HG02623 (cell line): ENCODE measurements around the gene CD8B.

Source experiments
- ATAC-seq: cut with Tn5 transposase; IDR thresholded peaks from one replicate; pipeline ENCODE4 v1.9.1; 2021; ENCODE audit warnings: moderate library complexity; ENCODE audit not compliant: unreplicated experiment

Gene CD8B

GRCh38 chr2:86806059-86806857 is 55.4 kb downstream of the CD8B start:
- ATAC-seq: no peak

GRCh38 chr2:86800856-86801567 is 60.7 kb downstream of the CD8B start:
- ATAC-seq: no peak

DNA sequence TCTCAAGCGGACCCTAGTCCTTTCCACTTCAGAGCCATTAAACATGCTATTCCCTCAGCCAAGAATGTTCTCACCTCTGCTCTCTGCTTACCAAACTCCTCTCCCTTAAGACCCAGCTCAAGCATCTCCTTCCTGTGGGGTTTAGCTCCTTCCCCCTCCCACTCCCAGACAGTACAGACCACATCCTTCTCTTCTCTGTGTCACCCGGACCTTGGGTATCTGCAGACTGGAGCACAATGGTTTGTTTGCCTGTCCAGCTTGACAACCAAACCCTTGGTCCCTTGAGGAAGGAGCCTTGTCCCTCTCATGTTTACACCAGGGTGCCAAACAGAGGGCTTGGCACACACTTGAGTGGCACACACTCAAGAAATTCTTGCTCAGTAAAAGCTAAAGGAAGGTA is 66.8 kb downstream of the CD8B start:
- ATAC-seq: no peak

GRCh38 chr2:86793752-86794151 is 67.9 kb downstream of the CD8B start:
- ATAC-seq: no peak

GRCh38 chr2:86791573-86791972 is 70.1 kb downstream of the CD8B start:
- no peak for ATAC-seq

DNA sequence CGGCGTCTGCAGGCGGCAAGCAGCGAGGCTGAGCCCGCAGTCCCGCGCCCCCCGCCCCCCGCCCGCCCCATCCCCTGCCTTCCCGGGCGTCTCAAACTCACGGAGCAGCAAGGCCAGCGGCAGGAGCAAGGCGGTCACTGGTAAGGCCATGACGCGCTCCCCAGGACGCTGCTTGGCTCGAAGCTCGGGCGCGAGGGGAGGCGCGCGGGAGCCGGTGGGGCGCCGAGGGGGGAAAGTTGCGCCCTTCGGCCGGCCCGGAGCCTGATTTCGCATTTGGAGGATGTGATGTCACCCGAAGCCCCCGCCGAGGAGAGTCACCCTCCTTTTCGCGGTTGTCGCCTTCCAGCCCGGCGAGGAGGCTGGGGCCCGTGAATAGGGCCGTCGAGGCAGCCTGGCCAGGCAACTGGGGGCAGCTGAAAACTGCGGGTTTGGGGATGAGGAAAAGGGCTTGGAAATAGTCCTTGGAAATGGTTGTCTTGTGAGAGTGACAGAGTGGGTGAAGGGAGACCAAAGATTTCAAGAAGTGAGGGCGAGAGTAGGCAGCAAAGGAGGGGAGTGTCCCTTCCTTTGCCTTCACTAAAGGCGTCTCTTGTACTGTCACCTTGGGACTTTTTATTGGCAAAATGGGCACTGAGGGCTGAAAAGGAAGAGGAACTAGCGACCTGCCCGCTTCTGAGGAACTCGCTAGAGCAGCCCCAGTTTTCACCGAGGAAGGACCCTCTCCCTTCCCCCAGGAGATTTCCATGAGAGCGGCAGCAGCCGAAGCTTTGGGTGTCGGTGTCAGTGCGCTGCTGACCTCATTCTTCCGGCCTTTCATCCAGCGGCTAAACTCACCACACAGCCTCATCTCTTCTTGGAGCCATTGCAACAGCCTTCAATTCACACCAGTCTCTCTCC is 70.8 kb downstream of the CD8B start, which contains the start of gene CD8A:
TSS of gene CD8A (minus strand) at position 238 of the 897 bp plus-strand sequence. CDS start at position 150, 88 bp downstream.
- ATAC-seq: no peak

- no peak for ATAC-seq
Observed at GRCh38 chr2:86790134-86790675, 71.5 kb downstream of the CD8B start.

DNA sequence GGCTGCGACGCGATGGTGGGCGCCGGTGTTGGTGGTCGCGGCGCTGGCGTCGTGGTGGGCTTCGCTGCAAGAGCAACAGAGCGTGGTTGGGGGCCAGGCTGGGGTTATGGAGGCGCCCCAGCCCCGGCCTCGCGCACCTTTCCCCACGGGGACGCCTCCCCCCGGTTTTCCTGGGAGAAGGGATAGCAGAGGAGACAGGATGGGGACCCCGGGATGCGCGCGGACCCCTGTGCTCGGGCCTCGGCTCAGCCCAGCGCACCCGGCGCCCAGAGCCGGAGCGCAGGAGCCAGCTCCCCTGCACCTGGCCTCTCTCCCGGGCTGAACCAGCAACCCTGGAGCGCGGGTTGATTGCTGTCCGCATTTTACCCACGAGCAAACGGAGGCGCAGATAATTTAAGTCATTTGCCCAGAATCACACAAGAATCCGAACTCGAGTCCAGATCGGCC is 72.0 kb downstream of the CD8B start:
- no peak for ATAC-seq

- ATAC-seq: no peak
Observed at GRCh38 chr2:86788881-86789686, 72.6 kb downstream of the CD8B start.

DNA sequence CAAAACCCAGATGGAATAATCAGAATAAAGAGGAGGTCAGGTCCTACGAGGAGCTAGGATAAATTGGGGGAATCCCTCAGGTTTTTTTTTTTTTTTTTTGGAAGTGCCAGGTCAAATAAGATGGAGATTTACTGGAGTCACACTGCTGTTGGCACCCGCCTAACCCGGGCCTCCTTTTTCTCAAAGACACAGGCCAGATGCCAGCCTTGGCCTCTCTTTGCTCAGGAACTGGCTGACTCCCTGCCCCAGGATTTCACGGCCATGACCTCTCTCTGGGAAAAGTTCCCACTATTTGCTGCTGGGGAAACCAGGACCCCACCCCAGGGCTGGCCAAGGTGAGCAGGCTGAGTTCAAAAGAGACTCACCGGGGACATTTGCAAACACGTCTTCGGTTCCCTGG is 73.5 kb downstream of the CD8B start:
- ATAC-seq: no peak

- ATAC-seq: no peak
Observed at GRCh38 chr2:86787736-86788135, 74.0 kb downstream of the CD8B start.

- ATAC-seq: no peak
Observed at GRCh38 chr2:86786001-86786536, 75.6 kb downstream of the CD8B start.

DNA sequence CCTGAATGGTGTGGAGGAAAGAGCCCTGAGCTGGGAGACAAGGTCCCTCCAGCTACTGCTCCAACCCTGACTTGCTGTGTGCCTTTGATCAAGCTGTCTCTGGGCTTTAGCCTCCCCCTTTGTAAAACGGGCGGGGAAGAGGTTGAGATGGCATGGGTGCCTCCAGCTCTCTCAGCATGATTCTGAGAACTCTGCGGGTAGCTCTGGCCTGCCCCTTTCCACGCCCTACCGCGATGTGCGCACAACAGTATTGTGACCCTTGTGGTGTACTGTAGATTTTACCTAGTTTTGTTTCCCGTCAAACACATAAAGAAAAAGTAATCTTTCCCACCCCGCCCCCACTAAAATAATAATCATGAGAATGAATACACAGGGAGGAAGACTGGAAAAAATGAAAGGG is 76.2 kb downstream of the CD8B start:
- ATAC-seq: no peak

- peak; percentile 93 for ATAC-seq
Observed at GRCh38 chr2:86783615-86784339, 77.9 kb downstream of the CD8B start.

DNA sequence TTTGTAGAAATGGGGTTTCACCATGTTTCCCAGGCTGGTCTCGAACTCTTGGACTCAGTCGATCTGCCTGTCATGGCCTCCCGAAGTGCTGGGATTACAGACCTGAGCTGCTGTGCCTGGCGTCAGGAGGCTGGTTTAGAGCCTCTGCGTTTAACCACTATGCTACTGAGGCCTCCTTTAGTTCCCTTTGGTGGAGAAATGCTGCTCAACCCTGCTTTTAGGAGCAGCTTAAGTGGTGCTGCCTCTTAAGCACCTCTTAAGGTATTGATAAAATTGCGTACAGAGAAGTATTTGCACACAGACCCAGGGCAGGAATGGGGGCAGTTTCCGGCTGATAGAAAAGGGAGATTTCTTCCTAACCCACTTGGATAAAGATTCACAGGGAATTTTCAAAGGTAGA is 78.9 kb downstream of the CD8B start:
- ATAC-seq: no peak

- ATAC-seq: no peak
Observed at GRCh38 chr2:86781363-86781762, 80.3 kb downstream of the CD8B start.

DNA sequence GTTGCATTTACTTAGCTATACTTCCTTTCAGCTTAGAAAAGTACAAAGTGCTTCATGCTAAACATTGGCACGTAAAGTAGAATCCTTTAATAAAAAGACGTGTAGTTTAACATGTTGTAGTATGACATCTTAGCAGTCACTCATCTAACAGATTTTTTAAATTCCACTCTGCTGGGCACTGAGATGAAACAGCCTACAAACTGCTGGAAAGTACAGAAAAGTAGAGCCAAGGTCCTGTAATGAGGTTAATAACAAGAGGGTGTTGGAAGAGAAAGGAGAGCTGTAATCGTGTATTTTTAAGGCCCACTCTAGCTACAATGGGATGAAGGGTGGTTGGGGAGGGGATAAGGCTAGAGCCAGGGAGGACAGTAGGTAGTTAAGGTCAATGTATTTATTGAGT is 81.7 kb downstream of the CD8B start:
- no peak for ATAC-seq

DNA sequence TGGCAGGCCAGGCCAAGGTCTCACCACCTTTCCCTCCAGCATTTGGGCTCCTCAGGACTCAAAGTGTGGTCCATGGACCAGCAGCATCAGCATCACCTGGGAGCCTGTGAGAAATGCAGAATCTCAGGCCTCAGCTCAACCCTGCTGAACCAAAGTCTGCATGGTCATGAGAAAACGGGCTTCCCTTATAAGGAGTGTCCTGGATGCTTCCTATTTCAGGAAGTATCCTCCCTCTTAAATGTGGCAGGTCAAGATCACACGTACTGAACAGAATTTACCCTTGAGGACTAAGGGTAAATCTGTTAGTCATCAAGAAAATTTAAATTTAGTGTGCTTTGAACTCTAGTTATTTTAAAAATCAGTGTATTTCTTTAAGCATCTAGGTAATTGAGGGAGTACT is 82.7 kb downstream of the CD8B start:
- no peak for ATAC-seq

GRCh38 chr2:86776532-86776931 is 85.2 kb downstream of the CD8B start:
- ATAC-seq: no peak
